CD4-positive, alpha-beta T cell (primary cell): ENCODE results near the gene PANK3. TPM values are rescaled to one million over a fixed set of nuclear protein-coding genes. Genes with fewer than 3 reads are reported as not detected.

Source experiments
- ATAC-seq: fragments of 200-7000 bp; cut with Tn5 transposase; one replicate; pipeline ENCODE4 v1.10.0; 2022; ENCODE audit warnings: mild to moderate bottlenecking; ENCODE audit not compliant: poor library complexity
- CTCF ChIA-PET: fragments of 350-600 bp; sonication (Branson Sonifier 250); formaldehyde crosslinking; loops from one replicate; lab custom pipeline; 2021; ENCODE audit warnings: antibody characterized with exemption, inconsistent platforms; lab: Charles Lee
- POLR2A ChIA-PET: fragments of 350-600 bp; sonication (Branson Sonifier 250); formaldehyde crosslinking; loops from one replicate; lab custom pipeline; 2021; ENCODE audit warnings: antibody characterized with exemption, inconsistent platforms; lab: Charles Lee
- DNase-seq, 14 experiments: peaks; one replicate each; pipeline ENCODE4 v3.0.0-alpha.2; 2013 to 2020; ENCODE audit warnings: mixed read lengths in 2 of 14
- H3K27ac ChIP-seq, 2 donors: one replicate each; pipeline versions ENCODE4 v1.5.1 to v1.7.0; 2013; ENCODE audit warnings: low read length in 2 of 2, low read depth in 1 of 2, mild to moderate bottlenecking in 1 of 2
- H3K27me3 ChIP-seq, 2 experiments: 1 replicate in 1 of 2; 2 replicates in 1 of 2; pipeline versions ENCODE4 v1.6.1 to v1.7.0; 2013; ENCODE audit warnings: low read length in 2 of 2, control low read depth in 1 of 2, mild to moderate bottlenecking in 1 of 2, moderate library complexity in 1 of 2; ENCODE audit not compliant: insufficient read depth in 2 of 2, control insufficient read depth in 1 of 2
- H3K36me3 ChIP-seq: one replicate; pipeline ENCODE4 v1.6.1; 2013; ENCODE audit warnings: low read length, control low read depth; ENCODE audit not compliant: insufficient read depth
- H3K4me1 ChIP-seq: one replicate; pipeline ENCODE4 v1.6.1; 2013; ENCODE audit warnings: low read length, control low read depth; ENCODE audit not compliant: insufficient read depth
- H3K4me3 ChIP-seq: one replicate; pipeline ENCODE4 v1.5.1; 2013; ENCODE audit warnings: mild to moderate bottlenecking, low read length, moderate library complexity
- H3K9me3 ChIP-seq, 2 experiments: 1 replicate in 1 of 2; 2 replicates in 1 of 2; pipeline versions ENCODE4 v1.6.1 to v1.7.0; 2013; ENCODE audit warnings: low read length in 2 of 2, mild to moderate bottlenecking in 2 of 2, control low read depth in 1 of 2, moderate library complexity in 1 of 2; ENCODE audit not compliant: control insufficient read depth in 1 of 2, insufficient read depth in 1 of 2
- H3K27ac Mint-ChIP-seq: one replicate; pipeline ENCODE4 v1.8.0; 2020; ENCODE audit warnings: mixed read lengths
- H3K27me3 Mint-ChIP-seq: one replicate; pipeline ENCODE4 v1.8.0; 2021; ENCODE audit warnings: mixed read lengths
- H3K36me3 Mint-ChIP-seq: one replicate; pipeline ENCODE4 v1.8.0; 2021; ENCODE audit warnings: low read depth, mixed read lengths
- H3K4me1 Mint-ChIP-seq: one replicate; pipeline ENCODE4 v1.8.0; 2021; ENCODE audit warnings: low read depth, mixed read lengths
- H3K4me3 Mint-ChIP-seq: one replicate; pipeline ENCODE4 v1.8.0; 2020; ENCODE audit warnings: mild to moderate bottlenecking, mixed read lengths
- H3K9me3 Mint-ChIP-seq: one replicate; pipeline ENCODE4 v1.8.0; 2020; ENCODE audit warnings: mixed read lengths
- intact Hi-C, 2 experiments: fragments of 100-400 bp; cut with DNase I in 1 of 2; cut with micrococcal nuclease in 1 of 2; formaldehyde crosslinking; loops; one replicate each; pipeline versions ENCODE4 v1.15.1 to v1.9.0; 2023 to 2025; cut with DNase I, micrococcal nuclease
- total RNA-seq, 174 experiments: library from RNA in 2 of 174; stranded (reverse) in 2 of 174; gene quantifications; one replicate each; pipeline ENCODE4 v1.2.3 and lab custom pipeline; 2021 to 2026
- TF ChIP-seq, protein P1 (sequence below): fragments of 200-600 bp; IDR thresholded peaks from one replicate; pipeline ENCODE4 v1.8.0; 2022; ENCODE audit warnings: antibody characterized with exemption, mild to moderate bottlenecking

PANK3 gene
- total RNA-seq, 2 experiments from 2014 or later, result 34.2 to 34.7 TPM

DNA sequence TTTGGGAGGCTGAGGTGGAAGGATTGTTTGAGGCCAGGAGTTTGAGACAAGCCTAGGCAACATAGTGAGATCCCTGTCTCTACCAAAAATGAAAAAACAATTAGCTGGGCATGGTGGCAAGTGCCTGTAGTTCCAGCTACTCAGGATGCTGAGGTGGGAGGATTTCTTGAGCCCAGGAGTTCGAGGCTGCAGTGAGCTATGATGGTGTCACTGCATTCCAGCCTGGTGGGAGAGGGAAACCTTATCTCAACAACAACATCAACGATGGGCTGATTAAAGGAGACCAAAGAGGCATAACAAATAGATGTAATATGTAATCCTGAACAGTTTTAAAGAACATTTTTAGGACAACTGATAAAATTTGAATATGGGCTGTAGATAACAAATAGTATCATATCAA, 34.2 kb upstream of the PANK3 start:
- Histone ChIP-seq H3K27ac (no peak overlapping the region), H3K27me3 (no peaks in the 10 kb centered on the region), H3K4me1 (peaks cover 6% of the 10 kb centered on the region), H3K36me3 (no peaks in the 10 kb centered on the region), H3K9me3 (peaks cover 0 to 6% of the 10 kb centered on the region in 2 experiments), H3K4me3 (no peak overlapping the region)
- DNase-seq (no peak), ATAC-seq (no peak)
- Mint-ChIP-seq H3K27me3 (no peaks in the 10 kb centered on the region), H3K27ac (peak overlapping the region; percentile 80), H3K4me1 (peaks cover 10% of the 10 kb centered on the region), H3K36me3 (no peaks in the 10 kb centered on the region), H3K9me3 (peaks cover 6% of the 10 kb centered on the region), H3K4me3 (no peak overlapping the region)
- CTCF ChIA-PET, result interaction anchor here (0.9 kb wide), 1 partner anchor 22 kb away, joined by 3 read pairs; no protein-coding TSS in a partner anchor
- POLR2A ChIA-PET, result interaction anchor here (1.0 to 1.2 kb wide), 2 partner anchors 13 to 33 kb away, joined by 4 to 13 read pairs; partner anchors contain the start of gene PANK3
- TF ChIP-seq, protein P1, sequence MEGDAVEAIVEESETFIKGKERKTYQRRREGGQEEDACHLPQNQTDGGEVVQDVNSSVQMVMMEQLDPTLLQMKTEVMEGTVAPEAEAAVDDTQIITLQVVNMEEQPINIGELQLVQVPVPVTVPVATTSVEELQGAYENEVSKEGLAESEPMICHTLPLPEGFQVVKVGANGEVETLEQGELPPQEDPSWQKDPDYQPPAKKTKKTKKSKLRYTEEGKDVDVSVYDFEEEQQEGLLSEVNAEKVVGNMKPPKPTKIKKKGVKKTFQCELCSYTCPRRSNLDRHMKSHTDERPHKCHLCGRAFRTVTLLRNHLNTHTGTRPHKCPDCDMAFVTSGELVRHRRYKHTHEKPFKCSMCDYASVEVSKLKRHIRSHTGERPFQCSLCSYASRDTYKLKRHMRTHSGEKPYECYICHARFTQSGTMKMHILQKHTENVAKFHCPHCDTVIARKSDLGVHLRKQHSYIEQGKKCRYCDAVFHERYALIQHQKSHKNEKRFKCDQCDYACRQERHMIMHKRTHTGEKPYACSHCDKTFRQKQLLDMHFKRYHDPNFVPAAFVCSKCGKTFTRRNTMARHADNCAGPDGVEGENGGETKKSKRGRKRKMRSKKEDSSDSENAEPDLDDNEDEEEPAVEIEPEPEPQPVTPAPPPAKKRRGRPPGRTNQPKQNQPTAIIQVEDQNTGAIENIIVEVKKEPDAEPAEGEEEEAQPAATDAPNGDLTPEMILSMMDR, result no peak
- intact Hi-C loops, result no loop called here

DNA sequence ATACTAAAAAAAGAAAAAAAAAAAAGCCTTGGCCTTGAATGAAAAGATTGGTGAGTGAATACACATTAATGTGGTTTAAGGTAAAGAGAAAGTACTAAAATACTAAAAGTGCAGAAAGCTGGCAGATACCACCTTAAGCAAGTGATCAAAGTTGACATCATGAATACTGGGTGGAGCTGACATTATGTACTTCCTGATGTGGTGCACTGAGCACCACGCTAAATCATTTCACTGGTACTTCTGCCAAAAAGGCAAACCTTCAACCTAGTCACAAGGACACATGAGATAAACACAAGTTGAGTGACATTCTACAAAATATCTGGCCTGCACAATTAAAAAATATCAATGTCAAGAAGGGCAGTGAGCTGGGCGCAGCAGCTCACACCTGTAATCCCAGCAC, 33.8 kb upstream of the PANK3 start:
- DNase-seq, result peak in 4 of 14 experiments; percentile 17 to 71 (median 66)
- no peaks in the 10 kb centered on the region for H3K36me3 ChIP-seq
- ATAC-seq, result peak; percentile 99
- TF ChIP-seq, protein P1, result no peak
- H3K4me1 ChIP-seq, result peaks cover 6% of the 10 kb centered on the region
- intact Hi-C loops, result no loop called here
- H3K27me3 Mint-ChIP-seq, result no peaks in the 10 kb centered on the region
- ChIA-PET POLR2A (interaction anchor here (1.0 to 1.2 kb wide), 2 partner anchors 13 to 33 kb away, joined by 4 to 13 read pairs; partner anchors contain the start of gene PANK3), CTCF (interaction anchor here (0.9 kb wide), 1 partner anchor 22 kb away, joined by 3 read pairs; no protein-coding TSS in a partner anchor)
- H3K9me3 ChIP-seq, result peaks cover 0 to 6% of the 10 kb centered on the region in 2 experiments
- no peak overlapping the region for H3K27ac ChIP-seq
- no peaks in the 10 kb centered on the region for H3K27me3 ChIP-seq
- H3K4me3 ChIP-seq, result no peak overlapping the region
- peaks cover 6% of the 10 kb centered on the region for H3K9me3 Mint-ChIP-seq
- H3K4me1 Mint-ChIP-seq, result peaks cover 10% of the 10 kb centered on the region
- peak overlapping the region; percentile 12 for H3K4me3 Mint-ChIP-seq
- H3K36me3 Mint-ChIP-seq, result no peaks in the 10 kb centered on the region
- H3K27ac Mint-ChIP-seq, result peak overlapping the region; percentile 80

DNA sequence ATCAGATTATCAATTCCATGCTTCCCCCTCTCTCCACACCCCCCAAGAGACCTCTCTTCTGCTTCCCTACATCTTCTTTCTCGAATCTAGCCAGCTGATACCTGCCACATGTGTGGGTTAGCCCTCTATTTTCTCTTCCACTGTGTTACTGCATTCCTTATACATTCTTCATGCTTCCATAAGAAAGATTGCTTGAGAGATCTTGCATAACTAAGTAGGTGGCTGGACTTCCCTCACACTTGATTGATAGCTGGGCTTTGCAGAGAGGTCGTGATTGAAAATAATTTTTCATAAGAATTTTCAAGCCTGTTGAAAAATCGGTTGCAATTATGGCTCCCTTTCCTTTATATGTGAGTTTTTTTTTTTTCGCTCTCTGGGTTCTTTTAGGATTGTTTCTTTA, 33.0 kb upstream of the PANK3 start:
- H3K27me3 Mint-ChIP-seq, result no peaks in the 10 kb centered on the region
- no peak overlapping the region for H3K27ac ChIP-seq
- H3K4me1 ChIP-seq, result peaks cover 6% of the 10 kb centered on the region
- POLR2A ChIA-PET, result no interaction called here
- ATAC-seq (no peak), DNase-seq (no peak)
- intact Hi-C loops, result no loop called here
- H3K9me3 ChIP-seq, result peaks cover 0 to 6% of the 10 kb centered on the region in 2 experiments
- H3K27me3 ChIP-seq, result no peaks in the 10 kb centered on the region
- no peak overlapping the region for H3K4me3 ChIP-seq
- H3K4me3 Mint-ChIP-seq, result no peak overlapping the region
- H3K36me3 ChIP-seq, result no peaks in the 10 kb centered on the region
- H3K36me3 Mint-ChIP-seq, result no peaks in the 10 kb centered on the region
- peaks cover 10% of the 10 kb centered on the region for H3K4me1 Mint-ChIP-seq
- CTCF ChIA-PET, result no interaction called here
- TF ChIP-seq, protein P1, result no peak
- no peak overlapping the region for H3K27ac Mint-ChIP-seq
- peaks cover 6% of the 10 kb centered on the region for H3K9me3 Mint-ChIP-seq
